Left ventricle myocardium superior (tissue), 1 donor: ENCODE results near the gene CLTB. TPM values are rescaled to one million over a fixed set of nuclear protein-coding genes. Genes with fewer than 3 reads are reported as not detected.
"Not testable (repeated sequence)": the region's sequence is repeated elsewhere in the genome, so short reads cannot be mapped to it uniquely, and the experiment has no call there.

ENCODE experiments used
- ATAC-seq: fragments of 200-7000 bp; cut with Tn5 transposase; one replicate; pipeline ENCODE4 v1.9.1; 2020; ENCODE audit warnings: mild to moderate bottlenecking, moderate library complexity
- DNase-seq: peaks from one replicate; pipeline ENCODE4 v3.0.0-alpha.2; 2020
- intact Hi-C: fragments of 100-400 bp; cut with micrococcal nuclease; formaldehyde crosslinking; loops from one replicate; pipeline ENCODE4 v1.11.0; 2022
- long read RNA-seq: library from polyadenylated mRNA; unstranded; transcript quantifications from one replicate; pipeline ENCODE4 v2.0.0, GENCODE V29; 2021
- total RNA-seq: library from RNA; stranded (reverse); fragmentation: NEBNext Ultra II Directional; extraction: Animal tissue kit (Norgen Biotek cat#: 25700); gene quantifications from one replicate; pipeline ENCODE4 v1.2.1, GENCODE V29; 2021
- donor health status: DM: no; HTN: yes; CAD: no; lungs with severe emphysema.

The CLTB gene
- 223 TPM for total RNA-seq
- long read RNA-seq, transcript CLTB-202 (5 exons, 1,161 nt): major isoform, 393 of 422 reads
- long read RNA-seq, partial matches to known transcripts: 15 of 422 reads
- long read RNA-seq, other reads (novel, unspliced or antisense): 10 of 422 reads

GRCh38 chr5:176415952-176416924 is at the start of gene CLTB:
Gene CLTB (minus strand): TSS chr5:176416539. CDS start chr5:176416363, 176 bp downstream.
- intact Hi-C loops: no loop called here
- ATAC-seq: peak; percentile 94
- peak; percentile 97 for DNase-seq

GRCh38 chr5:176463113-176463764 is 46.9 kb upstream of the CLTB start:
- ATAC-seq: no peak
- intact Hi-C loops: no loop called here
- no peak for DNase-seq

GRCh38 chr5:176461349-176461748 is 45.0 kb upstream of the CLTB start:
- ATAC-seq: no peak
- intact Hi-C loops: no loop called here
- DNase-seq: no peak

- ATAC-seq: no peak
- DNase-seq: no peak
- intact Hi-C loops: no loop called here
Measured at GRCh38 chr5:176458904-176459561, 42.7 kb upstream of the CLTB start.

GRCh38 chr5:176454724-176455394 is 38.5 kb upstream of the CLTB start:
- ATAC-seq: no peak
- DNase-seq: no peak
- intact Hi-C loops: no loop called here

- DNase-seq: no peak
- intact Hi-C loops: no loop called here
- no peak for ATAC-seq
Measured at GRCh38 chr5:176450077-176450476, 33.7 kb upstream of the CLTB start.

- peak; percentile 98 for DNase-seq
- ATAC-seq: peak; percentile 99
- intact Hi-C loops: no loop called here
Measured at GRCh38 chr5:176447978-176448608, 31.8 kb upstream of the CLTB start, which contains the start of gene FAF2. Gene FAF2 (plus strand): TSS chr5:176448385. CDS start chr5:176448408, 23 bp downstream.

- ATAC-seq: peak; percentile 45
- peak; percentile 71 for DNase-seq
- intact Hi-C loops: no loop called here
Measured at GRCh38 chr5:176447591-176447977, 31.2 kb upstream of the CLTB start.

- intact Hi-C loops: no loop called here
- DNase-seq (no peak), ATAC-seq (peak; percentile 4)
Measured at GRCh38 chr5:176446884-176447590, 30.7 kb upstream of the CLTB start.

- DNase-seq (no peak), ATAC-seq (no peak)
- intact Hi-C loops: no loop called here
Measured at GRCh38 chr5:176446028-176446665, 29.8 kb upstream of the CLTB start.

- intact Hi-C loops: no loop called here
- no peak for ATAC-seq
- no peak for DNase-seq
Measured at GRCh38 chr5:176444742-176445141, 28.4 kb upstream of the CLTB start.

GRCh38 chr5:176442911-176443310 is 26.6 kb upstream of the CLTB start:
- DNase-seq, ATAC-seq, intact Hi-C loops: not testable (repeated sequence)

- ATAC-seq: no peak
- DNase-seq: no peak
- intact Hi-C loops: no loop called here
Measured at GRCh38 chr5:176441921-176442323, 25.6 kb upstream of the CLTB start.

GRCh38 chr5:176440927-176441706 is 24.8 kb upstream of the CLTB start:
- DNase-seq (no peak), ATAC-seq (no peak)
- intact Hi-C loops: no loop called here

- ATAC-seq (no peak), DNase-seq (no peak)
- intact Hi-C loops: no loop called here
Measured at GRCh38 chr5:176438959-176439757, 22.8 kb upstream of the CLTB start.

- DNase-seq: no peak
- peak; percentile 36 for ATAC-seq
- intact Hi-C loops: no loop called here
Measured at GRCh38 chr5:176436656-176437055, 20.3 kb upstream of the CLTB start.
